PC-9 (cell line): ENCODE measurements around the gene GIGYF2.

Source experiments
- EZH2 ChIP-seq: fragments of 200-600 bp; sonication (generic); IDR thresholded peaks from 2 replicates; pipeline ENCODE4 v1.8.0; 2017; ENCODE audit warnings: antibody characterized with exemption, low read depth
- TF ChIP-seq, protein P1 (sequence below): fragments of 200-600 bp; sonication (generic); conservative IDR thresholded peaks from 2 replicates; pipeline ENCODE4 v1.6.1; 2017; ENCODE audit warnings: mixed run types, antibody characterized with exemption, mild to moderate bottlenecking, moderate library complexity

GRCh38 chr2:232866104-232866503 lies 169.0 kb downstream of the GIGYF2 start:
- TF ChIP-seq, protein P1, sequence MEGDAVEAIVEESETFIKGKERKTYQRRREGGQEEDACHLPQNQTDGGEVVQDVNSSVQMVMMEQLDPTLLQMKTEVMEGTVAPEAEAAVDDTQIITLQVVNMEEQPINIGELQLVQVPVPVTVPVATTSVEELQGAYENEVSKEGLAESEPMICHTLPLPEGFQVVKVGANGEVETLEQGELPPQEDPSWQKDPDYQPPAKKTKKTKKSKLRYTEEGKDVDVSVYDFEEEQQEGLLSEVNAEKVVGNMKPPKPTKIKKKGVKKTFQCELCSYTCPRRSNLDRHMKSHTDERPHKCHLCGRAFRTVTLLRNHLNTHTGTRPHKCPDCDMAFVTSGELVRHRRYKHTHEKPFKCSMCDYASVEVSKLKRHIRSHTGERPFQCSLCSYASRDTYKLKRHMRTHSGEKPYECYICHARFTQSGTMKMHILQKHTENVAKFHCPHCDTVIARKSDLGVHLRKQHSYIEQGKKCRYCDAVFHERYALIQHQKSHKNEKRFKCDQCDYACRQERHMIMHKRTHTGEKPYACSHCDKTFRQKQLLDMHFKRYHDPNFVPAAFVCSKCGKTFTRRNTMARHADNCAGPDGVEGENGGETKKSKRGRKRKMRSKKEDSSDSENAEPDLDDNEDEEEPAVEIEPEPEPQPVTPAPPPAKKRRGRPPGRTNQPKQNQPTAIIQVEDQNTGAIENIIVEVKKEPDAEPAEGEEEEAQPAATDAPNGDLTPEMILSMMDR = no peak
- TF ChIP-seq EZH2 = no peak
